ENCODE measurements around the gene NXPH1. TPM values are rescaled to one million over a fixed set of nuclear protein-coding genes. Genes with fewer than 3 reads are reported as not detected.

The NXPH1 gene
- total RNA-seq, 1 experiment from 2014 or later = not detected

DNA sequence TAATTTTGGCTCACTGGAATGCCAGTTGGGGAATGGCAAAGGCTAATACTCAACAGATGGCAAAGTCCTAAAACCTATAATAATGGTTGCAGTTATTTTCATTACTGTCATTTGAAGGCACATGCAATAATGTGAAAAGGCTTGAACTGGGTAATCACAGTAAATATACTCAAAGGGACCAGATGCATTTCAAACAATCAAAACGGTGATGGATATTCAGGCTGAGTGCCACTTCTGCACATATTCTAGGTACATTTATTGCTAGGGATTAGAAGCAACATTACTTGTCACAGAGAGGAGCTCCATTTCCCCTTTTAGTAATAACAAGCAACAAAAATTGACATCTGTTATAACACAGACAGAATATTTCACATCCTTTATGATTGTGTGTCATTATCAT, 171.8 kb downstream of the NXPH1 start:
- BruUV-seq (replicated peaks) = no TSS peak
- TF ChIP-seq EZH2 (IDR thresholded peaks at IDR 0.05; ENCODE audit: borderline replicate concordance, low read depth, low read length, poor library complexity, severe bottlenecking) = no peak
- TF ChIP-seq, protein P1, sequence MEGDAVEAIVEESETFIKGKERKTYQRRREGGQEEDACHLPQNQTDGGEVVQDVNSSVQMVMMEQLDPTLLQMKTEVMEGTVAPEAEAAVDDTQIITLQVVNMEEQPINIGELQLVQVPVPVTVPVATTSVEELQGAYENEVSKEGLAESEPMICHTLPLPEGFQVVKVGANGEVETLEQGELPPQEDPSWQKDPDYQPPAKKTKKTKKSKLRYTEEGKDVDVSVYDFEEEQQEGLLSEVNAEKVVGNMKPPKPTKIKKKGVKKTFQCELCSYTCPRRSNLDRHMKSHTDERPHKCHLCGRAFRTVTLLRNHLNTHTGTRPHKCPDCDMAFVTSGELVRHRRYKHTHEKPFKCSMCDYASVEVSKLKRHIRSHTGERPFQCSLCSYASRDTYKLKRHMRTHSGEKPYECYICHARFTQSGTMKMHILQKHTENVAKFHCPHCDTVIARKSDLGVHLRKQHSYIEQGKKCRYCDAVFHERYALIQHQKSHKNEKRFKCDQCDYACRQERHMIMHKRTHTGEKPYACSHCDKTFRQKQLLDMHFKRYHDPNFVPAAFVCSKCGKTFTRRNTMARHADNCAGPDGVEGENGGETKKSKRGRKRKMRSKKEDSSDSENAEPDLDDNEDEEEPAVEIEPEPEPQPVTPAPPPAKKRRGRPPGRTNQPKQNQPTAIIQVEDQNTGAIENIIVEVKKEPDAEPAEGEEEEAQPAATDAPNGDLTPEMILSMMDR (conservative IDR thresholded peaks at IDR 0.05; ENCODE audit: low read depth, low read length) = no peak
- H3K36me3 ChIP-seq (ENCODE audit: insufficient read depth, low read length, poor library complexity, severe bottlenecking) = no peaks in the 10 kb centered on the region
- intact Hi-C loops (cut with micrococcal nuclease; ENCODE audit: unreplicated experiment) = no loop called here
- no peak overlapping the region for H3K4me3 ChIP-seq (ENCODE audit: low read depth, low read length, poor library complexity, severe bottlenecking)
- no peaks in the 10 kb centered on the region for H3K4me1 ChIP-seq (ENCODE audit: insufficient read depth, low read length, poor library complexity, severe bottlenecking)
- ChIA-PET POLR2A (ENCODE audit: low non-redundant PET) (no interaction called here), CTCF (no interaction called here)
- H3K27ac ChIP-seq (ENCODE audit: low read depth, low read length, poor library complexity, severe bottlenecking) = no peak overlapping the region
- no peaks in the 10 kb centered on the region for H3K9me3 ChIP-seq (ENCODE audit: low read depth, low read length, poor library complexity, severe bottlenecking)
- DNase-seq (ENCODE audit: low spot score) = no peak
- H3K27me3 ChIP-seq (replicated peaks; ENCODE audit: insufficient read depth, low read depth, low read length, poor library complexity) = no peaks in the 10 kb centered on the region

DNA sequence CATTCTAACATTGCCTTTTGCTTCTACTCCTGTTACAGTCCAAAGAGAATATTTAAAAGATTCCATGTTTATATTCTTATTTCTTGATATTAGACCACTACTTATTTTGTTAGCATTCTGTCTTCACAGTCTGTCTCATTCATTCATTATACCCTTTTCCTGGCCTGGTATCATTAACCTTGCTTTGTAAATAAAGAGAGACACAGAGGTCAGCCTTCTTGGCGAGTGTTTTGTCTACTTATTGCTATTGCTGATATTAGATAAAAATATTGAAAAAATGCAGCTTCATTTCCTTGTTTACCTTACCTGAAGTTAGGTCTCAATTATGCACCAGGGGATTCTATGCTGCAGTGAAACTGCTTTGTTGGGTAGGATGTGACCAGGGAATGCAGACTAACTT, 179.2 kb downstream of the NXPH1 start:
- Histone ChIP-seq H3K9me3 (ENCODE audit: low read depth, low read length, poor library complexity, severe bottlenecking) (no peaks in the 10 kb centered on the region), H3K27ac (ENCODE audit: low read depth, low read length, poor library complexity, severe bottlenecking) (no peak overlapping the region), H3K36me3 (ENCODE audit: insufficient read depth, low read length, poor library complexity, severe bottlenecking) (no peaks in the 10 kb centered on the region), H3K4me3 (ENCODE audit: low read depth, low read length, poor library complexity, severe bottlenecking) (no peak overlapping the region), H3K4me1 (ENCODE audit: insufficient read depth, low read length, poor library complexity, severe bottlenecking) (no peaks in the 10 kb centered on the region), H3K27me3 (replicated peaks; ENCODE audit: insufficient read depth, low read depth, low read length, poor library complexity) (no peaks in the 10 kb centered on the region)
- TF ChIP-seq, protein P1 (conservative IDR thresholded peaks at IDR 0.05; ENCODE audit: low read depth, low read length) = no peak
- no peak for TF ChIP-seq EZH2 (IDR thresholded peaks at IDR 0.05; ENCODE audit: borderline replicate concordance, low read depth, low read length, poor library complexity, severe bottlenecking)
- intact Hi-C loops (cut with micrococcal nuclease; ENCODE audit: unreplicated experiment) = no loop called here
- CTCF ChIA-PET = no interaction called here
- POLR2A ChIA-PET (ENCODE audit: low non-redundant PET) = no interaction called here
- no TSS peak for BruUV-seq (replicated peaks)
- no peak for DNase-seq (ENCODE audit: low spot score)

GRCh38 chr7:8613191-8613590, 179.8 kb downstream of the NXPH1 start:
- TF ChIP-seq, protein P1 (conservative IDR thresholded peaks at IDR 0.05; ENCODE audit: low read depth, low read length) = no peak
- no peak for TF ChIP-seq EZH2 (IDR thresholded peaks at IDR 0.05; ENCODE audit: borderline replicate concordance, low read depth, low read length, poor library complexity, severe bottlenecking)
- no peak for DNase-seq (ENCODE audit: low spot score)
- H3K27me3 ChIP-seq (replicated peaks; ENCODE audit: insufficient read depth, low read depth, low read length, poor library complexity) = no peaks in the 10 kb centered on the region
- intact Hi-C loops (cut with micrococcal nuclease; ENCODE audit: unreplicated experiment) = no loop called here
- POLR2A ChIA-PET (ENCODE audit: low non-redundant PET) = no interaction called here
- no TSS peak for BruUV-seq (replicated peaks)
- no peak overlapping the region for H3K4me3 ChIP-seq (ENCODE audit: low read depth, low read length, poor library complexity, severe bottlenecking)
- H3K27ac ChIP-seq (ENCODE audit: low read depth, low read length, poor library complexity, severe bottlenecking) = no peak overlapping the region
- H3K9me3 ChIP-seq (ENCODE audit: low read depth, low read length, poor library complexity, severe bottlenecking) = no peaks in the 10 kb centered on the region
- CTCF ChIA-PET = no interaction called here
- H3K4me1 ChIP-seq (ENCODE audit: insufficient read depth, low read length, poor library complexity, severe bottlenecking) = no peaks in the 10 kb centered on the region
- no peaks in the 10 kb centered on the region for H3K36me3 ChIP-seq (ENCODE audit: insufficient read depth, low read length, poor library complexity, severe bottlenecking)

Data from A673 (cell line).